NCI-H146 treated with DMSO at 0.1 percent for 48 hours (cell line): ENCODE results near the gene CHID1.

ENCODE experiments used
- DNase-seq: peaks from one replicate; lab custom pipeline; 2025; ENCODE audit not compliant: unreplicated experiment; lab: John Stamatoyannopoulos, UW

The CHID1 gene

DNA sequence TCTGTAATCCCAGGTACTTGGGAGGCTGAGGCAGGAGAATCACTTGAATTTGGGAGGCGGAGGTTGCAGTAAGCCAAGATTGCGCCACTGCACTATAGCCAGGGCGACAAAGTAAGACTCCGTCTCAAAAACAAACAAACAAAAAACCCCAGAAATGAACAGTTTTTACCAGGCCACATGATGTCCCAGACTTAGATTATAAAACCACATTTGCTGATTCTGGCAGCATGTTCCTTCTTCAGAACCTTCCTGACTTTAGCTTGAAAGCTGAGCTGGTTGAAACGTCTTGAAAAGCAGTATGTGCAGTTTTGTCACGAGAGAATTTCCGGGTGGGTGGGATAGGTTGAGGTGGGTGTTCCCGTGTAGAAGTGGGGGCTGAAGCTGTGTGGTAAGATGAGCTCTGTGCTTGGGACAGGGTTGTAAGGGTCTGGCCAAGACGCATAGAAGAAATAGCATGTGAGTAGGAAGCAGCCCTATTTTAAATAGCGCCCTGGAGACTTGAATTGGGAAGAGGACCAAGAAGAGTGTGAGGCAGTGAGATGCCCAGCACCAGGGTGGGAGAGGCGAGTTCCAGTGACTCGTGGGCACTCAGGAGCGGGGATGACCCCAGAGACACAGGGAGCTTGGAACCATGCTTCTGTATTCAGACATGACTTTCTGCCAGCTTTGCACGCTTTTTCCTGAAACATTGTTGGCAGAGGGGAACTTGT lies 22.7 kb upstream of the CHID1 start:
- no peak for DNase-seq

DNA sequence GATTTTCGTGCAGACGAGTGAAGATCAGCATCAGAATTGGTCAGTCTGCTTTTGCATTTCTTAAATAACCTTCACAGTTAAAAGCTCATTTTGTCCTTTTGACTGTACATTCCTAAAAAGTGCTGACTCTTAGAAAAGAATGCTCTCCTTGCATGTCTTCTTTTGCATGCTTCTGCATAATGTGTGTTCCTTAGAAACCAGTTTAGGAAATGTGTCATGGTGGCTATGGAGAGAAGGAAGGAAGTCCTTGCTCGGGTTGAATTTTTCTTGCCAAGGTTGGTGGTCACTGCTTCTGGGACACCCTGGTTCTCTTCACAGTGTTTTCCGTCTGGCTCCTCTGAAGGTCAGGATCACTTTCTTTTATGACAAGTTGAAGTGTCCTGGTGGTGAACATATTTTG lies 21.8 kb upstream of the CHID1 start:
- DNase-seq: no peak

DNA sequence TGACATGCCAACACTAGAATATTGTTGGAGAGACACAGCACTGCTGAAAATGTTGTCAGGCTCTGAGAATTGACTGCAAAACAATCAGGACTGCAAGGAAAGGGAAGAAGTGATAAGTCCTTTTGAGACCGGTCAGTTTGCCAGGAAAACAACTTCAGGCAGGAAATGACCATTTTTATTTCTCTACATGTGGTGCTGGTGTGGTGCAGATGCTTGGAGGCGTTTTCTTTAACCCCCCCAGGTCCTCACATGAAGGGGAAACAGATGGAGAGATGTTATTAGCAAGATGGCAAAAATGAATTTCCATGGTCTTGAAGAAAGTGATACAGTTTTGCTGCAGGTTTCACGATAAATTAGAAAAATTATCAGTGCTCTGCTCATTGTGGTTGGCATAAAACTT lies 20.8 kb upstream of the CHID1 start:
- DNase-seq: no peak

DNA sequence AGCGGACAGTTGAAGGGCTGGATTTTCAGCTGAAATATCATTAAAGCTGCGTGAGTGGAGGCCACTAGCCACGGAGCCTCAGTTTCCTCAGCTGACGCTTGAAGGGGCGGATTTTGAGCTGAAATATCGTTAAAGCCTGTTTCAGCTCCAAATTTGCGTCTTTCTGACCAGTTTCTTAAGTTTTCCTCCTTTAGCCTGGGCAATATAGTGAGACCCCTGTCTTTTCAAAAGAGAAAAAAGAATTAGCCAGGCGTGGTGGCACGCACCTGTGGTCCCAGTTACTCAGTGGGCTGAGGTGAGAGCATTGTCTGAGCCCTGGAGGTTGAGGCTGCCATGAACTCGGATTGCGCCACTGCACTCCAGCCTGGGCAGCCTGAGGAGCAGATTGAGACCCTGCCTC lies 18.8 kb upstream of the CHID1 start:
- DNase-seq: no peak

- DNase-seq: no peak
These were observed 18.2 kb upstream of the CHID1 start for GRCh38 chr11:928786-929185.

GRCh38 chr11:927871-928270 lies 17.3 kb upstream of the CHID1 start:
- no peak for DNase-seq

GRCh38 chr11:926341-926916 lies 15.8 kb upstream of the CHID1 start:
- DNase-seq: no peak

DNA sequence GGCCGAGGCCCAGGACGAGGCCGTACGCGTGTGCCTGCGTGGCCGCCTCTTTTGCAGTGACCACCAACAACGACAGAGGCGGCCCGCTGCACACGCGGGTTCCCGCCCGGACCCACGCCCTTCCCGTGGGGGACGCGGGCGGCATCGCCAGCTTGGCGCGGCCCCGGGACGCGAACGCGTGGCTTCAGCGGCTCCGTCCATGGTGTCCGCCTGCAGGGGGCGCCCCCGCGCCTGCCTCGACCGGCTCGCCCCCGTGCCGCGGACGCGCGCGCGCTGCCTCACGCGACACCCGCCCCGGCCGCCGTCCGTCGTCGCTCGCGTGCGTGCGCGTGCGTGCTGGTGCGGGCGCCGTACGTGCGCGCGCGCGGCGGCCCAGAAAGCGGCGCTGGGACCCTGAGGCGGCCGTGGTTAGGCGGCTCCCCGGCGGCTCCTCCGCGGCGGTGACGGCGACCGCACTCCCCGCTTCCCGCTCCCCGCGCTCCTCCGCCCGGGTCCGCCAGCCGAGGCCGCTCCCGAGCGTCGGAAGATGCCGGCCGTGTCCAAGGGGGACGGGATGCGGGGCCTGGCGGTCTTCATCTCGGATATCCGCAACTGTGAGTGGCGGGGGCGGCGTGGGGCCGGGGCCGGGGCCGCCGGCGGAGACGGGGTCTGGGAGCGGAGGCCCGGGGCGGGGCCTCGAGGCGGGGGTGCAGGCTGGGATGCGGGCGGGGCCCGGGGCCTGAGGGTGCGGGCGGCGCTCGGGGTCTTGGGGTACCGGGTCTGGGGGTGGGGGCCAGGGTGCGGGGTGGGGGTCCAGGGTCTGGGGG lies 15.1 kb upstream of the CHID1 start, which contains the start of gene AP2A2:
Gene AP2A2, plus strand, starts transcription at position 375 of the 806 bp plus-strand sequence. Its CDS starts 152 bp downstream, at position 527.
- peak; percentile 47 for DNase-seq

DNA sequence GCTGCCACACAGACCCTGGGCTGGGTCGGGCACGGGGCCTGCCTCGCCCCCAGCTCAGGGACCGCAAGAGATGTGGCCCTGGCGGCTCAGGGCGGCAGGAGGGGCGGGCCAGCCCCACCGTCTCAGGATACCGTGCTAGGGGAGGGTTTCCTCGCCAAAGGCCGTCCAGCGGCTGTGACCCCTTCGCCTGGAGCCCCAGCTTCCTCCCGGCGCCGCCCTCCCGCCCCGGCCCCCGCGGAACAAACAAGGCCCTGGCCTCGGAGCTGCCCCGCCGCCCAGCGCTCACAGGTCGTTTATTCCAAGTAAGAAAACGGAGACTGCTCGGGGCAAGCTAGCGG lies 14.5 kb upstream of the CHID1 start:
- DNase-seq: no peak

- no peak for DNase-seq
These were observed 14.0 kb upstream of the CHID1 start for GRCh38 chr11:924406-925157.

DNA sequence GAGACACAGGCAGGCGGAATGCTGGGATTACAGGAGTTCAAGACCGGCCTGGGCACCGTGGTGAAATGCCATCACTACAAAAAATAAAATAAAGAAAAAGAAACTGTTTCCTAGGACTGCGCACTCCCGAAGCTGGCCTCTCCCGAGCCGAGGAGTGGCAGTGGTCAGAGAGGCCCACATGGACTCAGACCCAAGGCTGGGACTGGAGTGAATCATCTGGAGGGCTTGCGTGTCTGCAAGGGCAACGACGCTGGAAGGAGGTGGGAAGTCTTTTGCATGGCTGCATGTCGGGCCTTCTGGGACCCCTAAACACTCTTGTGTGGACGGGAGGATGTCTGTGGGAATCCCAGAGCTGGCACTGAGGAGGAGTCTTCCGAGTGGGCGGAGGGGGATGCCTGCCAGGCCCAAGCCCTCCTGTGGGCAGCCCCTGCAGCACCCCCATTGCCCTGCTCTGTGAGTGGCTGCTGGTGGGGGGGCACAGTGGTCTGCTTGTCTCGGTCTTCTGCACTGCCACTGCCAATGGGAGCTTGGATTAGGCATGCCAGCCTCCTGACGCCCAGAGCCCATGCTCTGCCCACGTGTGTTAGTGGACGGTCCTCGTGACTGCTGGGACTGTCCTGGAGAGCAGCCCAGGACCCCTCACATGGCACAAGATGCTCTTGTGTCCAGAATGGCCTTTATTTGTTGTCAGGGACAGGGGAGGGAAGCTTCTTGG lies 13.2 kb upstream of the CHID1 start:
- no peak for DNase-seq

GRCh38 chr11:921921-922678 lies 11.5 kb upstream of the CHID1 start:
- DNase-seq: peak; percentile 33

- DNase-seq: no peak
These were observed 6.8 kb upstream of the CHID1 start for GRCh38 chr11:917426-917825.

- no peak for DNase-seq
These were observed 4.3 kb upstream of the CHID1 start for GRCh38 chr11:914747-915501.

DNA sequence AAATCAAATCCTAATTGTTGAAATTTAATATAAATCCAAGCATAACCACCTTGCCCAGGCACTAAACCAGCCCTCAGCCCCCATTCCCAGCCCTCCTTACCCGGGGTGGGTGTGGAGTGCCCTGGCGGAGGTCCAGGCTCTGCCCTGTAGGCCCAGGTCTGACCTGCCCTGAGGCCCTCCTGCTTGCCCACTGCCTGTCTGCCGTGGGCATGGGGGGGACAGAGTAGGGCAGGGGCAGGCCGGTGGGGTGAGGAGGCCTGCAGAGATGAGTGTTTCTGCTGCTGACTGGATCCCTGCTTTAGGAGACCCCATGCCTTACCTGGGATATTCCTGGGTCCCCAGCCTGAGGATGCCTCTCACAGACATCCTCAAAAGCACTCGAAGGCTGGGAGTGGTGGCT lies 3.6 kb upstream of the CHID1 start:
- no peak for DNase-seq

DNA sequence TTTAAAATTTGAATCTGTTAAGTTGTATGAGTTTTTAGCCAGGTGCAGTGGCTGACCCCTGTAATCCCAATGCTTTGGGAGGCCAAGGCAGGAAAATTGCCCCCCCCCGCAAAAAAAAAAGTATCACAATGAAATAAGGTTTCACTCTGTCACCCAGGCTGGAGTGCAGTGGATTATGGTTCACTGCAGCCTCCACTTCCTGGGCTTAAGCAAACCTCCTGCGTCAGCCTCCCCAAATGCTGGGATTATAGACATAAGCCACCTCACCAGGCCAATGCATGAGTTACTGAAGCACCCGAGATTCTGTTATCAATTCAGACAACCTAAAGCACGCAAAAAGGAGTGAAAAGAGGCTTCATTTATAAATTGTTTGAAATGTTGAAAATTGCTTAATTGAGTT lies 2.4 kb upstream of the CHID1 start:
- DNase-seq: no peak

GRCh38 chr11:912266-912665 lies 1.7 kb upstream of the CHID1 start:
- no peak for DNase-seq

GRCh38 chr11:911890-912219 lies 1.2 kb upstream of the CHID1 start:
- DNase-seq: no peak

DNA sequence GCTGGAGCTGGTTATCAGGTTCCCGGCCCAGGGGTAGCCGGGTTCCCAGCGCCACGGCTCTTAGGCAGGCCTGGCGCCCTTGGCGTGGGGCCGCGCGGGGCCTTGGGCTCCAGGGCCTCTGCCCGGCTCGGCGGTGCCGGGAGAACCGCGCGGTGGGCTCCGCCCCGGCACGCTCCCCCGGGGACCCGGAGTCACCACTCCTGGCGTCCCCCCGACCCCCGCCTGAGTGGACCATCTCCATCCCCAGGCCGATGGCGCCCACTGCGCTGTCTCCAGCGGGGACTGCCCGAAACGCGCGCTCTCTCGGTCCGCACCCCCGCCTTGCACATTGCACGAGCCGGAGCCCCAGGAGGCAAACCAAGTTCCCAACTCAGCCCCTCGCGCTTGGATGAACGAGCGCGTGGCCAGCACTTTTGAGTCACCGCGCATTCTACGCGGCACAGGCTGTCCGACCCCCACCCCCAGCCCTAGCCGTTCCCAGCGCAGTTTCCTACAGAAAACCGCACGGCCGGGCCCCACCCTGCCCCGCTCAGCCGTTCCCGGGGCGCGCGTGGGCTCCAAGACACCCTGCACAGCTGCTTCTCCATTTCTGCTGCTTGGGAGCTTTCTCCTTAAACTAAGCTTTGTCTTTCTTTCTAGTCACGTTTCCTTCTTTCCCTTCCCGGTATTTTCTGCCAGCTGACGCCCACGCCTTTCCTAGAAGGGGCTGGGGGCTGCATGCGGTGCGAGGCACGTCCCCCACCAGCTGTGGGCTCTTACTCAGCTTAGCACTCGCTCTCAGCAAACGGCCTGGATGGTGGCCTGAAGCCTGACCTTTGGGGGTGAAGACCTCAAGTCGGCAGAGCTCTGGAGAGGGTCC lies 650 bp upstream of the CHID1 start:
- no peak for DNase-seq
